GM12892 (cell line): ENCODE data around the gene TULP1. TPM values are rescaled to one million over a fixed set of nuclear protein-coding genes. Genes with fewer than 3 reads are reported as not detected.

Source experiments
- DNase-seq: peaks from one replicate; pipeline ENCODE4 v3.0.0; 2011; ENCODE audit not compliant: insufficient read length
- FAIRE-seq: peaks from 2 replicates; lab custom pipeline; 2011; peaks lifted over from hg19 to GRCh38; lab: Jason Lieb, UNC
- POLR2A ChIP-seq: IDR thresholded peaks from 2 replicates; pipeline ENCODE4 v1.6.1; 2011; ENCODE audit warnings: low read depth, low read length, control low read depth
- POLR2AphosphoS5 ChIP-seq: IDR thresholded peaks from 2 replicates; pipeline ENCODE4 v1.6.1; 2011; ENCODE audit warnings: low read depth, low read length, control low read depth
- TAF1 ChIP-seq: IDR thresholded peaks from 2 replicates; pipeline ENCODE4 v1.6.1; 2011; ENCODE audit warnings: low read depth, mild to moderate bottlenecking, control low read depth, low read length, borderline replicate concordance
- polyA plus RNA-seq: library from polyadenylated mRNA; unstranded; fragments of >200 nt; gene quantifications from one replicate; pipeline ENCODE4 v1.2.1, GENCODE V29; 2012; ENCODE audit warnings: missing spikeins, inconsistent platforms; ENCODE audit not compliant: missing spikeins

Gene TULP1
- polyA plus RNA-seq: not detected

DNA sequence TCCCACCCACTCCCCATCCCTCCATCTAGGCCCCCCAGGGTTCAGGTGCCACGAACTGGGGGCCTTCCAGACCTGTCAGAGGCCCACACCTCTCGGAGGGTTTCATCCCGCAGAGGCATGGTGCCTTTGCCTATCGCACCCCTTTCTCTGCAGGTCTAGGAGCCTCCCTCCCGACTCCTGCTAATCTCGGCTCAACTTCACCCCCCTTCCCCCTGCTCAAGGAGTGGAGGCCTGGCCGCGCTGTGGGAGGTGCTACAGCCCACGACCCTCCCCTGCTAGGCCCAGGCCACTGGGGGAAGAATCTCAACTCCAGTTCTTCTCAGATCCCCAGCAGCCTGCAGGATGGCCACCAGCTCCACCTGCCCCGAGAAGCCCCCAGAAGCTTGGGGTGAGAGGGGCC is at the start of gene TULP1:
Gene TULP1, minus strand, starts transcription at position 157 of the 400 bp plus-strand sequence. Its CDS starts 38 bp downstream, at position 119.
- TF ChIP-seq TAF1: no peak
- no peak for TF ChIP-seq POLR2A
- TF ChIP-seq POLR2AphosphoS5: no peak
- DNase-seq: no peak
- FAIRE-seq: no peak

DNA sequence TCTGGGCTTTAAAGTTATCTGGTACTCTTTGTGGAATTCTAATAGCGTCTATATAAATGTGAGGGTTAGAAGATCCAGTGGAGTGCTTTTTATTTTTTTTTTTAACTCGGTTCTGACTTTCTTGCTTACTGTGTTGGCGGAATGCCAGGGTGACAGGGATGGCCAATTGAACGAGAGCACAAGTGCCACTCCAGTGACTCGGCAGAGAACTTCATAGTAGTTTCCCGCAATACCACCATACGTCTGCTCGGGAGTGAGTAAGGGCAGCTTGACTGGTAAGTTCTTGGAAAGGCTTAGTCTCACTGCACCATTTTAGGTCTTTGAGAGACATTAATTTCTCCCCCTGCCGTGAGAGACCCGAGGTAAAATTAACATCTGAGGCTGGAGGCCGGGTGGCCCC is 49.4 kb upstream of the TULP1 start:
- no peak for TF ChIP-seq TAF1
- no peak for TF ChIP-seq POLR2A
- no peak for TF ChIP-seq POLR2AphosphoS5

GRCh38 chr6:35561113-35561512 is 48.4 kb upstream of the TULP1 start:
- TF ChIP-seq POLR2A (no peak), POLR2AphosphoS5 (no peak), TAF1 (no peak)
- DNase-seq: no peak
- FAIRE-seq: no peak

More for the DNA sequence above, 49.4 kb upstream of the TULP1 start:
- no peak for FAIRE-seq
- DNase-seq: no peak

GRCh38 chr6:35558571-35558970 is 45.9 kb upstream of the TULP1 start:
- no peak for DNase-seq
- FAIRE-seq: no peak
- no peak for TF ChIP-seq TAF1
- no peak for TF ChIP-seq POLR2AphosphoS5
- no peak for TF ChIP-seq POLR2A

- DNase-seq: no peak
- no peak for FAIRE-seq
- no peak for TF ChIP-seq TAF1
- TF ChIP-seq POLR2AphosphoS5: no peak
- no peak for TF ChIP-seq POLR2A
Measured at GRCh38 chr6:35557239-35557638, 44.5 kb upstream of the TULP1 start.

DNA sequence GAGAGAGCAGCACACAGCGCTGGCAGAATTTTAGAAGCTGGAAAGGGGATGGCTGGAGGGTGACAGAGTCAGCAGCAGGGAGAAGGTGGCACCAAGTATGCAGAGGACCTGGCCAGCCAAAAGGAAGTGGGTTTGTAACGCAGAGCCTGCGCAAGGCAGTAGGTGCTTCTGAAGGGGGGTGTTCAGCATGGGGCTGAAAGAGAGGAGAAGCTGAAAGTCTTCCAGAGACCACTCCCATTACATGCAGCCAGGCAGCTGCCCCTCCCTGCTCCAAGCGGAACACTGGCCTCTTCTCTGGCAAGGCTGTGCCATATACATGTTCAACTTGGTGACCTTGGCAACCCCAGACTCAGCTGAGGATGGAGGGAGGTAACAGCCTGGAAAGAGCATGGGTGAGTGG is 42.1 kb upstream of the TULP1 start:
- DNase-seq (no peak), FAIRE-seq (no peak)
- TF ChIP-seq TAF1 (no peak), POLR2AphosphoS5 (no peak), POLR2A (no peak)

DNA sequence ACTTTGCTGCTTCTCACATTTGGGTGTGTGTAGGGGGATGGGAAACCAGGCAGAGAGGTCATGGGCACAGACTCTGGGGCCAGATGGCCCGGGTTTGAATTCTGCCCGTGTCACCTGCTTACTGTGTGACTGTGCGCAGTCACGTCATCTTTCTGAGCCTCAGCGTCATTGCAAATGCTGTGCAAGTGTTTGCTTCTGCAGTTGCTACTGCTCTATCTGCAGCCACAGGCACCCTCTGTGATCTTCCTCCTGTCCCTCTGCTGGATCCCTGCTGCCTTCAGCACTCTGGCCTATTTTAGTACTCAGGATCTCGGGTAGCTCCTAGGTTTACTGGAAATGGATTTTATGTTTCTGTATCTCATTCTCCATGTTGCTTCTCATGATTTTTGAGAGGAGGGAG is 40.6 kb upstream of the TULP1 start:
- TF ChIP-seq POLR2AphosphoS5: no peak
- no peak for TF ChIP-seq TAF1
- no peak for TF ChIP-seq POLR2A
- no peak for FAIRE-seq
- DNase-seq: no peak

DNA sequence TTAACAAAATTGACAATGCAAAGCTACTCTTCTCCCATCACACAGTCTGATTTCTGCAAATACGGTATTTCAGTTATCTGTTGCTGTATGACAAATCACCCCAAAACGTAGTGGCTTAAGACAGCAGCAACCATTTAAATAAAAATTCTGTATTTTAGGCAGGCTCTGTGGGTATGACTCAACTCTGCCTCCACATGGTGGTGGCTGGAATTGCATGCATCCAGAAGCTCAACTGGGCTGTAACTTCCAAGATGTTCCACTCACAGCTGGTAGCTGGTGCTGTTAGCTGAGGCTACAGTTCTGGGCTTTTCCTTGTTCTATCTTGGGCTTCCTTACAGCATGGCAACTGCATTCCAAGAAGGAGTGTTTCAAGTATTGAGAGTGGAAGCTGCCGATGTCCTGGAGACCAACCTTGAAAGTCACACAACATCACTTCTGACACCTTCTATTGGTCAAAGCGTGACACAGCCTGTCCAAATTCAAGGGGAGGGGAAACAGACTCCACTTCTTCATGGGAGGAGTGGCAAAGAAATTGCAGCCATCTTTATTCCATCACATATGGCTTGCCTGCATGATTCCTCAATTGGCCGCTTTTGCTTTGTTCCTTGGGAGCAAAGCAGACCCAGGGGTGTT is 39.7 kb upstream of the TULP1 start:
- TF ChIP-seq POLR2AphosphoS5: no peak
- TF ChIP-seq POLR2A: no peak
- no peak for TF ChIP-seq TAF1
- DNase-seq (no peak), FAIRE-seq (no peak)

DNA sequence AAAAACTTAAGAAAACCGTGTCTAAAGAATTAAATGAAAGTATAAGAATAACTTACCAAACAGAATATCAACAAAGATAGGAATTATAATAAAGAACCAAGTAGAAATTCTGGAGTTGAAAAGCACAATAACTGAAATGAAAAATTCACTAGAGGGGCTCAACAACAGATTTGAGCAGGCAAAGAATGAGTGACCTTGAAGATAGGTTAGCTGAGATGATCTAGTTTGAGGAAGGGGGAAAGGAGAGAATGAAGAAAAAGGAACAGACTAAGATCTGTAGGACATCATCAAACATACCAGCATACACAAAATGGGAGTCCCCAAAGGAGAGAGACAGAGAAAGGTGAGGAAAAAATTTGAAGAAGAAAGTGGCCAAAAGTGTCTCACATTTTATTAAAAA is 37.7 kb upstream of the TULP1 start:
- no peak for FAIRE-seq
- no peak for DNase-seq
- TF ChIP-seq TAF1 (no peak), POLR2A (no peak), POLR2AphosphoS5 (no peak)

DNA sequence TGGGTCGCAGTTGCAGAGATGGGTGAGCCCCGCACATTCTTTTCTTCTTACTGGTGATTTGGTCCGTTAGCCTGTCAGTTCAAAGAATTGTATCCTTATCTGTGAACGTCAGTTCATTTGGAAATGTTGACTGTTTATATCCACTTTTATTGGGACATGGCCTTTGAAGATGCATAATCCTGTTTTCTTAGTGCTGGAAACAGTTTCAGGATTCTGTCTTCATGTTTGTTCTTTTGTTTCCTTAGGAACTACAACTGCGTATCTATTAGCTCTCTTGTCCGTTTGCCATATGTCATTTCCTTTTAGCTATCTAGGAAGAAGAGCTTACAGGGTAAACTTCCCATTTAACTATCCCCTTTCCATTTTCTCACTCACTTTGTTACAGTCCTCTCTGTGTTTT is 35.0 kb upstream of the TULP1 start:
- FAIRE-seq (no peak), DNase-seq (no peak)
- TF ChIP-seq POLR2AphosphoS5 (no peak), TAF1 (no peak), POLR2A (no peak)

- DNase-seq (no peak), FAIRE-seq (no peak)
- TF ChIP-seq TAF1 (no peak), POLR2AphosphoS5 (no peak), POLR2A (no peak)
Measured at GRCh38 chr6:35544769-35545361, 32.2 kb upstream of the TULP1 start.

- no peak for FAIRE-seq
- DNase-seq: no peak
- TF ChIP-seq TAF1: no peak
- TF ChIP-seq POLR2AphosphoS5: no peak
- TF ChIP-seq POLR2A: no peak
Measured at GRCh38 chr6:35543459-35544193, 30.9 kb upstream of the TULP1 start.
